Measurements from ENCODE around the gene DOCK4. TPM values are rescaled to one million over a fixed set of nuclear protein-coding genes. Genes with fewer than 3 reads are reported as not detected.
A peak's percentile ranks its signal among the peaks of the same experiment; 100 is the strongest.

DOCK4 gene
- total RNA-seq, 1 donor from 2014 or later, result 13.9 TPM

- ATAC-seq (no peak), DNase-seq (no peak)
- intact Hi-C loops (cut with micrococcal nuclease), result no loop called here
Measured at GRCh38 chr7:112092306-112092705, 113.9 kb downstream of the DOCK4 start.

- intact Hi-C loops (cut with micrococcal nuclease), result no loop called here
- DNase-seq (no peak), ATAC-seq (no peak)
Measured at GRCh38 chr7:112091768-112092167, 114.4 kb downstream of the DOCK4 start.

GRCh38 chr7:112089551-112089950, 116.6 kb downstream of the DOCK4 start:
- ATAC-seq (peak; percentile 41), DNase-seq (no peak)
- intact Hi-C loops (cut with micrococcal nuclease), result no loop called here

- DNase-seq, result no peak
- no peak for ATAC-seq
- intact Hi-C loops (cut with micrococcal nuclease), result no loop called here
Measured at GRCh38 chr7:112088484-112089016, 117.6 kb downstream of the DOCK4 start.

- ATAC-seq, result peak; percentile 10
- intact Hi-C loops (cut with micrococcal nuclease), result no loop called here
- no peak for DNase-seq
Measured at GRCh38 chr7:112086496-112087254, 119.5 kb downstream of the DOCK4 start.

- DNase-seq (no peak), ATAC-seq (peak; percentile 33)
- intact Hi-C loops (cut with micrococcal nuclease), result no loop called here
Measured at GRCh38 chr7:112084520-112084971, 121.7 kb downstream of the DOCK4 start.

- intact Hi-C loops (cut with micrococcal nuclease), result no loop called here
- DNase-seq, result no peak
- ATAC-seq, result no peak
Measured at GRCh38 chr7:112083776-112084355, 122.3 kb downstream of the DOCK4 start.

- intact Hi-C loops (cut with micrococcal nuclease), result no loop called here
- ATAC-seq (no peak), DNase-seq (no peak)
Measured at GRCh38 chr7:112082306-112082705, 123.9 kb downstream of the DOCK4 start.

- ATAC-seq, result peak; percentile 50
- intact Hi-C loops (cut with micrococcal nuclease), result no loop called here
- no peak for DNase-seq
Measured at GRCh38 chr7:112081778-112082177, 124.4 kb downstream of the DOCK4 start.

GRCh38 chr7:112080978-112081377, 125.2 kb downstream of the DOCK4 start:
- intact Hi-C loops (cut with micrococcal nuclease), result no loop called here
- DNase-seq (no peak), ATAC-seq (peak; percentile 61)

GRCh38 chr7:112080441-112080840, 125.8 kb downstream of the DOCK4 start:
- ATAC-seq (peak; percentile 68), DNase-seq (no peak)
- intact Hi-C loops (cut with micrococcal nuclease), result no loop called here

GRCh38 chr7:112079673-112080072, 126.5 kb downstream of the DOCK4 start:
- no peak for ATAC-seq
- intact Hi-C loops (cut with micrococcal nuclease), result no loop called here

GRCh38 chr7:112079122-112079521, 127.1 kb downstream of the DOCK4 start:
- intact Hi-C loops (cut with micrococcal nuclease), result no loop called here
- no peak for ATAC-seq
- no peak for DNase-seq

More at GRCh38 chr7:112079673-112080072, 126.5 kb downstream of the DOCK4 start:
- no peak for DNase-seq

GRCh38 chr7:112076324-112076723, 129.9 kb downstream of the DOCK4 start:
- no peak for ATAC-seq
- DNase-seq, result no peak
- intact Hi-C loops (cut with micrococcal nuclease), result no loop called here

GRCh38 chr7:112074464-112074863, 131.7 kb downstream of the DOCK4 start:
- intact Hi-C loops (cut with micrococcal nuclease), result no loop called here
- DNase-seq (no peak), ATAC-seq (no peak)

- no peak for DNase-seq
- peak; percentile 36 for ATAC-seq
- intact Hi-C loops (cut with micrococcal nuclease), result no loop called here
Measured at GRCh38 chr7:112073530-112073929, 132.7 kb downstream of the DOCK4 start.

- peak; percentile 33 for DNase-seq
- intact Hi-C loops (cut with micrococcal nuclease), result no loop called here
- ATAC-seq, result no peak
Measured at GRCh38 chr7:112072541-112073245, 133.5 kb downstream of the DOCK4 start.

GRCh38 chr7:112071856-112072255, 134.3 kb downstream of the DOCK4 start:
- intact Hi-C loops (cut with micrococcal nuclease), result no loop called here
- DNase-seq (no peak), ATAC-seq (no peak)

GRCh38 chr7:112070674-112071256, 135.4 kb downstream of the DOCK4 start:
- DNase-seq, result no peak
- intact Hi-C loops (cut with micrococcal nuclease), result no loop called here
- ATAC-seq, result no peak

- no peak for ATAC-seq
- no peak for DNase-seq
- intact Hi-C loops (cut with micrococcal nuclease), result no loop called here
Measured at GRCh38 chr7:112069879-112070321, 136.3 kb downstream of the DOCK4 start.
